ENCODE results near the gene RNF223.

The RNF223 gene

DNA sequence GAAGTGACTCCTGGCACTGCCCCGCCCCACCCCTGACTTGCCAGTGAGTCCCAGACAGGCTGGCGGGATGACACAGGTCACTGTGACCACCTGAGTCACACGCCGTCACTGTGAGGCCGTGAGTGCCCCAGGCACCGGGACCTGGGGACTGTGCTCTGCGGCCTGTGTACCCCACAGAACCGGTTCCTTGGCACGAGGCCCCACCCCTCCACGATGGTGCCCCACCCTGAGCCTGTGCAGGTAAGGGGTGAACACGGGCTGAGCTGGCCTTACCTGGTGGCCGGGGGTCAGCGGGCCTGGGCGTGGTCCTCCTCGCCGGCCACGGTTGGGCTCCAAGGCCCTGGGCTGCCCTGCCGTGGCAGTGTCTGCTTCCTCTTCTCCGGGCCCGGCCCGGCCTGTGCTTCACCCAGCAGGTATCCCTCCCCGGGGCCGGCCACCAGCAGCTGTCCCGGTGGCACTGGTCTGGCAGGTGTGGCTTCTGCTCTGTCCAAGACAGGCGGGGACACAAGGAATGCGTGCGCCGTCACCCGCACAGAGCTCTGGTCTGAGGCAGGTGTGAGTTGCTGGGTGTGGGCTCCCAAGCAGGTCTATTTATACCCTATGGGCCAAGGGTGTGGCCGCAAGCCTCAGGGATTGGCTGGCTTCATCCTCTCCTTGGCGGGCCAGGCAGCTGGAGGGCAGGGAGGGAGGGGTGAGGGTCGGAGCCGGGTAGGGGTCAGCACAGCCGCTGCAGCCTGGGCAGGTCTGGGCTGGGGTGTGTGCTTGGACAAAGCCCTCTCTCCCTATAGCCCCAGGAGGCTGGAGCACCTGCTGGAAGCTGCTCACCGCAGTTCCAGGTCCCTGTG, at the start of gene RNF223:
RNF223 (minus strand) TSS at position 564 of the 845 bp plus-strand sequence. CDS start 1,740 bp downstream, outside the sequence.
- DNase-seq: no peak

DNA sequence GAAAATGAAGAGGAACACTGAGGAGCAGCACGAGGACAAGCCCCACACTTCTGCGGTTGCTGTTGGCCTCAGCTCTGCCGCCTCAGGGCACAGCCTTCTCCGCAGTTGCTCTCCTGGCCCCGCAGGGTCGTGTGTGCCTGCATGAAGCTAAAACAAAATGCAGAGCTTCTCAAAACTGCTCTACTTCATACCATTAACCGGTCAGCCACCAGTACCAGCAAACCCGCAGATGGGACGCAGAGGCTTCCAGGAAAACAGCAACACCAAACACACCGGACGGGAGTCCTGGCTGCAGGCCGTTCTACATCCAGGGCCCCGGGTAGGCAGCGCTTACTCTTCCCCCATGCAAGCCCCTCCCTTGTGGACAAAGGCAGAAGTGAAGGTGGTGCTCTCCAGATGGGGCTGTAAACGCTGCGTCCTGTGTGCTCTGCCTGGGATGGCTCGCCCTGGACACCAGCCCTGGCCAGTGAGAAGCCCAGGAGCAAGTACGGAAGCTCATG, 48.9 kb upstream of the RNF223 start:
- DNase-seq: no peak

DNA sequence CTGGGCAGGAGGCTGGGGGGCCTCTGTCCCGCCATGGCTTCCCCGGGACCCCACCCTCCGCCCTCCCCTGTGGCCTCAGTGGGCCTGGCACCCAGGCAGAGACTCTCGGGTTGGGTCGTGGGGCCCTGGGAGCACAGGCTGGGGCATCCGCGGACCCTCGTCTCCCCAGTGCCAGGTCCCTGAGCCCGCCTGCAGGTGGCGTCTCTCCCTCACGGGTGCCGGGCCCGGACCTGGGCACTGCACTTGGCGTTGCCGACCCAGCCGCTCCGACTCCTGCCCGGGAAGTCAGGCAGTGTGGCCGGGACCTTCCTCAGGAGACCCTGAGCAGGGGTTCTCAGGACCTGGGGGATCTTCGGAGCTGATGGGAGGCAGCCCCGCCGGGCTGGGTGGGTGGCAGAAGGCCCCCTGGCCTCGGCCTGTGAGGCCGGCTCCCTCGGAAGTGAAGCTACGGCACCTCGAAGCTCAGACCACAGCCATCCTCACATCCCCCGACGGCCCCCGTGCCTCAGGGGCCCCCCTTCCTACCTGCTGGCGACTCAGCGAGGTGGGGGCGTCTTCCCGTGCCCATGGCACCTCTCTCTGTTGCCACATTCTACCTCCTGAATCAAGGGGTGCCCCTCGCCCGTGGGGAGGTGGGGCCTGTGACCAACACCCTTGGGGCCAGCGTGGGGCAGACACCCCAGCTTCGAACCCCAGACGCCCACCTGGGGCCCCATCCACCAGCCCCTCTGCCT, 48.1 kb upstream of the RNF223 start:
- DNase-seq: peak; percentile 84

DNA sequence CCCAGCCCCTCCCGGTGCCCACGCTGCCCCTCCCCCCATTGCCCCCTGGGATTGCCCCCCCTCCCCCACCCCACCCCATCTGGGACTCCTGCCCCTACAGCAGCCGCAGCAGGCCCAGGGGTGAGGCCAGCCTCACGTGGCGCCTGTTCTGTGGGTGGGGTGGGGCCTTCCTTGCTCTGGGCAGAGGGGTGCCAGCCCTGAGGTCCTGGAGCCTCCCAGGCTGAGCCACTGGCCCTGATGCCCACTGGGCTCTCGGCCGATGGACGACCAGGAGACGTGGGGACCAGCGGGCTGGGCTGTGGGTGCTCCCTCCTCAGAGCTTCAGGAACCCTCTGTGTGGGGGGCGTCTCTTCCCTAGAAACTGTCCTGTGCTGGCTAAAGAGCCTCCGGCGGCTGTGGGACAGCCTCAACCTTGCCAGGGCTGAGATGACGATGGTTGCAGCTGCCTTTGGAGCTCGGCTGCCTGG, 47.5 kb upstream of the RNF223 start:
- no peak for DNase-seq

DNA sequence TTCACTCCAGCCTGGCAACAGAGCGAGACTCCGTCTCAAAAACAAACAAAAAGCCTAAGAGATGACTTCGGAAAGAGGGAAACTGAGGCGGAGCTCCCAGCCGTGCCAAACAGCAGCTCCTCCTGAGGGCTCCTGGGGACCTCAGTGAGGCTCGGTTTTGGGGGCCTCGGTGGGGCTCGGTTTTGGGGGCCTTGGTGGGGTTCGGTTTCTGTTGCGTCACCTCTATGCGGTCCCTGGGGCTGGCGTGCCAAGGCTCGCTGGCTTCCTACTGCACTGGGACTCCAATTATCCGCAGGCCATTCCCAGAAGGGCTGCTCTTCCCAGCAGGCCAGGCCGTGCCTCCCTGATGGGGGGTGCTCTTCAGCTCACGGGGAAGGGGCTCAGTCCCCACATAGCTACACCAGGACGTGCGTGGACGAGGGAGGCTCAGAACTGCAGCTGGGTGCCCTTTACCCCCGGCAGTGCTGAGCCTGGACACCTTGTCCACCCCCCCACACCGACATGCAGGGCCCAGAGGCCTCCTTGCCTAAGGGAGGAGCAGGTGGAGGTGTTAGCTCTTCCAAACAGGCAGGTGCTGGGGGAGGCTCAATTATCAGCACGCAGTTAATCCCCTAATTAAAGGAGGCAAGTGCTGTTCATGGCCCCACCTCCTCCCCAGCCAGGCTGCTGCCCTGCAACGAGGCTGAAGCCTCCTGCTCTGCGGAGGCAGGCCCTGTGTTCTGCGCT, 46.9 kb upstream of the RNF223 start:
- DNase-seq: no peak

DNA sequence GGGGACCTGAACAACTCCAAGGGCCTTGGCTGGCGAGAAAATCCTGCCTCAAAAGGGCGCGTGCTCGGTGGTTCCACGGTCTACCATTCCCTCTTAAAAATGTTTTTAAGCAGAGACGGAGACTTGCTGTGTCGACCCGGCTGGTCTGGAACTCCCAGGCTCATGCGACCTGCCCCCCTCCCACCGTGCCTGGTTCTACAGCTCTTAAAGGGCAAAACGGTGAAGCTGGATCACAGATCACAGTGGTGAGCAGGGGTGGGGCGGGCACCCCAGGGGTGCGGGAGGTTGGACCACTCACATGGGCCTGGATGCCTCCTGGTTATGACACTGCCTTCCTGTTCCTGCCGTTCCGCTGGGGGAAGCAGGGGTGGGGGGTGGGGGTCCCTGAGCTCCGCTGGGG, 46.0 kb upstream of the RNF223 start:
- no peak for DNase-seq

DNA sequence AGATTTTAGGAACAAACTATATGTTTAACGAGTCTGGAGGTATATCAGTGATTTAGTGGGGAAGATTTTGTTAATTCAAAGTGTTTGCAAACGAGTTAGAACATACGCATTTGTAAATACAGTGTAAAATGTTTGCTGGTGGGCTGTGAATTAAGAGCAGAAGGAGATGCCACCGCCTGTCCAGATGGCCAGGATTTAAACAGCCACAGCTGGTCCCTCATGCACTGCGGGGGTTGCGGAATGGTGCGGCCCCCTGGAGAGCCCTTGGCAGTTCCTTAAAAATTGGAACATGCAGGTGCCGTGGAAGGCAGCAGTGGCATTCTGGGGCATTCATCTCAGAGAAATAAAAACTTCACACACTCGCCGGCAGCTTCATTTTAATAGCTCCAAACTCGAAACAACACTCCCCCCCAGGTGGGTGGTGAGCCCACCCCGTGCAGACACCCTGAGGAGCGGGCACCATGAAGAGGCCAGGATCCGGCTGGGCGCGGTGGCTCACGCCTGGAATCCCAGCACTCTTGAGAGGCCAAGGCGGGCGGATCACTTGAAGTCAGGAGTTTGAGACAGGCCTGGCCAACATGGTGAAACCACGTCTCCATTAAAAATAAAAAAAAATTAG, 45.3 kb upstream of the RNF223 start:
- DNase-seq: no peak

DNA sequence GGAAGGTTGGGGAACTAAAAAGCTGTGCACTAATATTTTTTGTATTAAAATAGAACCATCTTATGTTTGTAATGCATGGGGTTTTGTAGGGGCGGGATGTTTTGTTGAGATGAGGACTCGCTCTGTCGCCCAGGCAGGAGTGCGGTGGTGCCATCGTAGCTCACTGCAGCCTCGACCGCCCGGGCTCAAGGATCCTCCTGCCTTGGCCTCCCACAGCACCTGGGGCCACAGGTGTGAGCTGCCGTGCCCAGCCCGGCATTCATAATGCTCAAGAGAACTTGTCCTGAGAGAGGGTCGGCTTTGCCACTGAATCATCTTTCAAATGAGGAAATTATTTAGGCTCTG, 44.7 kb upstream of the RNF223 start:
- DNase-seq: no peak

DNA sequence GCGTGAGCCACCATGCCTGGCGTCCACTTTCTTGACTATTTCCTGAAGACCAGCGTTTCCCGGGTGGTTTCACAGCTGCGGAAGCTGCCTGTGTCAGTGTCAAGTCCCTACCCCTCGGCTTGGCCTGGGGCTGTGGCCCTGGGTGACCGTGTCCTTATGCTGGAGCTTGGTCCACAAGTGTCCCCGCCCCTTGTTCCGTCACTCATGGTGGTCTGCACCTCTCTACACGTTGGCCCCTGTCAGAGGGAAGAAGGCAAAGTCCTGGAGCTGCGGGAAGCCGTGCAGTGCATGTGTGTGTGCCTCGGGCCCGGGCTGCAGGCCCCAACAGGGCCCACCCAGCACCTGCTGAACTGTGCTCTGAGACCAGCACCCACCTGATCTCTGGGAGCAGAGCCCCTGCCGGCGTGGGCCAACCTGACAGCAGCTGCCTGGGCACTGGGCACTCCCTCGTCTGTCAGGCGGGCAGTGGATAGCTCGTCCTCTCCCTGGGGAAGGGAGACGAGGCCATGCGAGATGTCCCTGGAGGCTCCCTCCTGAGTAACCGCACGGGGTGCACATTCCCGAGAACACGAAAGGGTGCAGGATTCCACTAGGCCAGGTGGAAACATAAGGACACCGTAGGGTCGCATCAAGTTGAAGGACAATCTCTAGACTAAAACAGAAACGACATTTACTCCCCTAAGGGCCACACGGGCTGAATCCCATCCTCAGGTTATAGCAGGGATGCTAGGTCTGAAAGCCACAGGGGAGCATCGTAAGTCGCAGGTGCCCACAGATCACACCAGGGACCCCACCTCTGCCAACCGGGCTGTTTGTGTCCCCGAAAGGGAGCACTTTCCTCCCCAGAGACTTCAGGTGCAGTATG, 44.1 kb upstream of the RNF223 start:
- DNase-seq: no peak

DNA sequence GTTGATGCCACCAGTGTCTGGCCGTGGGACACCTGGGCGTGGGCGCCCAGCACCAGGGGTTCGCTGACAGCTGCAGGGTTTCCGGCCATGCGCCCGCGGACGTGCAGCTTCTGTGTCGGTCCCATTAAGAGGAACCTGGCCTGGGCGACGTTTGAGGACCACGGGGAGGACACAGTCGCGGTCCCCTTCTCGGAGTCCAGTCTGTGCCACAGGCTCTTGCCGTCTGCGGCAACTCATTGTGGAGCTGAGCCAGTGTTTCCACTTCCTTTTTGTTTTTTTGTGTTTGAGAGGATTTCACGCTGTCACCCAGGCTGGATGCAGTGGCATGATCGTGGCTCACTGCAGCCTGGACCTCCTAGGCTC, 43.3 kb upstream of the RNF223 start:
- DNase-seq: no peak

DNA sequence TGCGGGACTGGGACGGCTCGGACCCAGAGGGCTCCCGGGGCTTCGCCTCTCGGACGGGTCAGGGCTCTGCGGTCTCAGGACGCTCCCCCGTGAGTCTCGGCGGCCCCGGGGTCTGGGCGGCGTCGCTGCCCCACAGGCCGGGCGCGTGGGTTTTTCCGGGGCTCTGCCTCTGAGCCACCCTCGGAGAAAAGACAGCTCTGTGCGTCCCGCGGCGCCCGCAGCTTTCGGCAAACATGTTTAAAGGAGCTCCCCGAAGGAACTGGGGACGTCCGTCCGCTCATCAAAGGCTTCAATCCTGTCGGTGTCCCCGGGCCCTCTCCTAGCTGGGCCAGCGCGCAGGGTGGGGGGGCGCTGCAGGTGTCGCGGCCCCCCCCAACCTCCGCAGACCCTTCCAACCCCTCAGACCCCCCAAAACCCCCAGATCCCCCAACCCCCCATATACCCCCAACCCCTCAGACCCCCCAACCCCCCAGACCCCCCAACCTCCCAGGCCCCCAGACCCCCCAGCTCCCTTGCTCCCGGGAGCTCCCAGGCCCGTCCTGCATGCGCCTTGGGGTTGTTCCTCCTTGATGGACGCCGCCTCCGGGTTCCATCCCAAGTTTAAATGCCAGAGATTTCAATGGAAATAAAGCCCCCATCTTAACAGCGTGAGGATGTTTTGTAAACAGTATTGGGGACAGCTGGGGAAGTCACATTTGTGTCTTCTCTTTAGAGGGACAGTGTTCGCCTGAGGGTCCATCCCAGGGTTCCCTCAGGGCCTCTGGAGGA, 42.8 kb upstream of the RNF223 start:
- DNase-seq: peak; percentile 38

DNA sequence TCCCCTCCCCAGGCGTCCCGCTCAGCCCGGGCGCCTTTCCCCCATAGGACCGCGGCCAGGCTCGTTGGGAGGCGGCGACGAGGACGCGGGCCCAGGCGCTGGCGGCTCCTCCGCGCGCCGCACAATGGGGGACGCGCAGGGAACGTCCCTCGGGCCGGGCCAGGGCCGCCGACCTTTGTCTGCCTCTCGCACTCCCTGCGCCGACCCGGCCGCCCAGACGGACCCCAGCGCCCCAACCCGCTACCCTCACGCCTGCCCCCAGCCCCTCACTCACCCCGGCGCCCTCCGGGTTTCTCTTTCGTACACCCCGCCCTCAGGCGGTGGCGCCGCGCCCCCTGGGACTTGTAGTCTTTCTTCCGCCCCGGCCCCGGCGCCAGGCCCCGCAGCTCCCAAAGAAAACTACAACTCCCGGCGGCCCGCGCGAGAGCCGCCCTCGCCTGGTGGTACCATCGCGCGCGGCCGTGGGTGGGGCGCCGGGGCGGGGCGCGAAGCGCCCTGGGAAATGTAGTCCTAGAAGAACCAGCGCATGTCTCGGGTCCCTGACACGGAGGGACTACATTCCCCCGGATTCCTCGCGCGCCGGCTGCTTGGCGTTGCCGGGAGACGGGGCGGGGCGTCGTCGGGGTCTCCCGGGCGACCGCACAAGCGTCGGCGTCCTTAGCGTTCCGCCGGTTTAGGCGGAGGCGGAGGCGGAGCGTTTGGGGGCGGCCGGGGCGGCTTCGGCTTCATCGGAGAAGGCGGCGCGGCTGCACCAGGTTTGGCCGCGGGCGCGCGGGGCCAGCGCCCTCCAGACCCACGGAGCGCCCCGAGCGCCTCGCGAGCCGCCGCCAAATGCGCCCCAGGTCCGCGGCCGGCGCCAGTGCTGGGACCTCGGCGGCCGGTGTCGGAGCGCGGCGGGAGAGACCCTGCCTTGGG, 41.9 kb upstream of the RNF223 start, which contains the start of gene C1orf159:
C1orf159 (minus strand) TSS at position 304 of the 915 bp plus-strand sequence. CDS start 24,546 bp downstream, outside the sequence.
- DNase-seq: peak; percentile 99

DNA sequence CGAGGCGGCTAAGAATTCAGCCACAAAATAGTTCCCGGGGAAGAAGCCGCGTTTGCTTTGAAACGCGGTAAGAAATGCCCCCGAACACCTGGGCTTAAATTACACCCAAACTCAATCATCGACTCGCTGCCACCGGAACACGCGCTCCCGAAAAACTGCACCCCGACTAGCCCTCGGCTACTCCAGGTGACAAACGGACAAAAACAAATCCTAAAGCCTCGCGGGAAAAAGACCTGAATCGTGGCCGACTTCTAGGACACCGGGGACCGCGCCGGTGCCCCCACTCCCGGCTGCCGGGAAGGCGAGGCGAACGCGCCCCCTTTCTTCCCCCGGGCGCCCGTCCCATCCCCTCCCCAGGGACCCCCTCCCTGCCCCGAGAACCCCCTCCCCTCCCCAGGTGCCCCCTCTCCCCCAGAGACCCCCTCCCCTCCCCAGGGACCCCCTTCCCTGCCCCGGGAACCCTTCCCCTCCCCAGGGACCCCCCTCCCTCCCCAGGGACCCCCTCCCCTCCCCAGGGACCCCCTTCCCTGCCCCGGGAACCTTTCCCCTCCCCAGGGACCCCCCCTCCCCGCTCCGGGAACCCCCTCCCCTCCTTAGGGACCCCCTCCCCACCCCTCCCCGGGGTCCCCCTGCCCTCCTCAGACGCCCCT, 41.2 kb upstream of the RNF223 start:
- no peak for DNase-seq

DNA sequence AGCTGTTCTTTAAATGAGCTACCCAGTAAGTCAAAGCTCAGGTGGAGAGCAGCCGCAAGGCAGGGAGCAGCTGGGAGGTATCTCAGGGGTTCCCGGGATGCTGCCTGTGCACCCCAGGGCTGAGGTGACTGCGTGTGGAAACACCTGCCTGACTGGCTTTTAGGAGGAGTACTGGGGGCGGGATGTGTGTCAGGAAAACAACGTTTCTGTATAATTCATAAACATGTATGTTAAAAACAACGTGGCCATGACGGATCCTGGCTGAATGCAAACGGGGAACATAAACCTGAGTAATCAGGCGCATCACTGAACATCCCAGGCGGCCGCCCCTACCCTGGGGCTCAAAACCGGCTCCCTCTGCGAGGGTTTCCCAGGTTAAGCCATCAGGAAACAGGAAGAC, 40.3 kb upstream of the RNF223 start:
- DNase-seq: no peak

DNA sequence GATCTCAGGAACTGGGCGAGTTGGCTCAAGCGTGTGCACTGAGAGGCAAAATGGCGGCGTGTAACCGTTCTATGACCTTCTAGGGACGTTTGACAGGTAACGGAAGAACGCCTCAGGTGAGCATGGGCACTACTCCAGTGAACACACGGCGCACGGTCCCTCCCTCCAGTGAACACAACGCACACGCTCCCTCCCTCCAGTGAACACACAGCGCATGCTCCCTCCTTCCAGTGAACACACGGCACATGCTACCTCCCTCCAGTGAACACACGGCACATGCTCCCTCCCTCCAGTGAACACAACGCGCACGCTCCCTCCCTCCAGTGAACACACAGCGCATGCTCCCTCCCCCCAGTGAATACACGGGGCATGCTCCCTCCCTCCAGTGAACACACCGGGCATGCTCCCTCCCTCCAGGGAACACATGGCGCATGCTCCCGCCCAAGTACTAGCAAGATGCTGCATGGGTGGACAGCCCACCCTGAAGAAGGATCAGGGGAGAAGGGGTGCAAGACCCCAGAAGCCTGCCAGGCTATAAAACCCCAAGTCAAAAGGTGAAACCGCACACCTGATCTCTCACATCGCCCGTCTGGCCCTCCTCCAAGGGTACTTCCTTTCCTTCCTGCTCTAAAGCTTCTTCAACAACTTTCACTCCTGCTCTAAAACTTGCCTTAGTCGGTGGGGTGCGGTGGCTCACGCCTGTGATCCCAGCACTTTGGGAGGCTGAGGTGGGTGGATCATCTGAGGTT, 38.3 kb upstream of the RNF223 start:
- DNase-seq: no peak

DNA sequence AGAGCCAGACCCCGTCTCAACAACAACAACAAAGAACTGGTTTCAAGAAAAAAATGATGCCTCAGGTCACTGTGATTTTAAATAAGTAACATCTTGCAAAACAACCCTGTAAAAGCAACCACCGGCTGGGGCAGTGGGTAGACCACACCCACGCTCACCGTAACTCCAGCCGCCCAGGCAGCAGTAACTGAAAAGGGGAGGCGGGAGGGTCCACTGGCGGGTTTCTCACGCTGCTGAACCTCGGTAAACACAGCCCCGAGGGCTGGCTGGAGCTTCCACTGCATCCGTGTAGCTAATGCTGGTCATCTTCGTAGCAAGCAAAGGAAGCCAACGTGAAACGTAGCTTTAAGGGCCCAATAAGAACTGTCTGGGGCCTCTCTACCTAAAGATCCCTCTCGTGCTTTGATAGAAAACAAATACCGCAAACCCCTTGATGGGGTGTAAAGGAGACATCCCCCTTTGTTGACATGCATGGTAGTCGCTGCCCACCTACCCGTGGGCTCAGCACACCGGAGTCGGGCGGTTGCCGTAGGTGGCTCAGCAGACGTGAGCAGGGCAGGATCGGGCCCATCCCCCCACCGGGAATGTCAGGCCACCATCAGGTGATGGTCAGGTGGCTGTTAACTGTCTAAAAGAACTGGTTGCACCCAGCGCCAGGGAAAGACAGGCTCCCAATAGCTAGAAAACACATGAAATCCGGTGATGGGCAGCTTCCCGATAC, 37.6 kb upstream of the RNF223 start:
- DNase-seq: no peak

DNA sequence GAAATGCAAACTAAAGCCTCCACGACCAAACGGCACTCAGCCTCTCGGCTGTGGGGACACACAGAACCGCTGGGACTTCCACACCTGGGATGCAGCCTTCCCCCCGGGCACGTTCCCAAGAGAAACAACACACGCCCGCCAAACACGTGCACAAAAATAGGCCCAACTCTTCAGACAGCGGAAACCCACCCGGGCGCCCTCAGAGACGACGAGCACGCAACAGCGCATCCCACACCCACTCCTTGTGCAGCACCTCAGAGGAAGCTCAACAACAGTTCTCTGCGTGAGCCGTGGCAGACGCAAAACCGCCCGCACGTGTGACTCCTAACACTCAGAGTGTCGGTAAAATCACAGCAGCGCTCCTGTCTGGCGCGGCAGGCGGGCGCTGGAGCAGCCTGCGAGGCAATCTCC, 36.5 kb upstream of the RNF223 start:
- DNase-seq: no peak

DNA sequence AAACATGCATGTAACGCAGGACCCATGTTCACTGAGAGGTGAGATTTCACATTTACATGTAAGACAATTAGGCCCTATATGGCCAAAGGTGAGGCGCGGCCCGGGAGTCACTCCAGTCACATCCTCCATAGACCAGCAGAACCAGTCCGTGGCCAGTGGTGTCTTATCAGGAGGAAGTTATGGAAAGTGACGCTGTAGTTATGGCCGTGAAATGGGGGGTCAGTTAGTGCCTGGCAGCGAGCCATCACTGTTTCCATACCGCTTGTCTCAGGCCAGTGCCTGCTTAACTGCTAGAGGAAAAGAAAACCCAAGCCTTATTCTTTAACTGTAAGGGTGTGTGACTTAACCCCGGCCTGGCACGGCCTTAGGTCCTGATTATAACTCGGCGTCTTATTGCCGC, 35.6 kb upstream of the RNF223 start:
- no peak for DNase-seq
